ACC112 (cell line): ENCODE measurements around the gene PRDM5.

Source experiments
- H2AFZ ChIP-seq: fragments of 200-600 bp; sonication (generic); one replicate; pipeline ENCODE4 v1.6.0; 2017; ENCODE audit warnings: antibody characterized with exemption, low read length; ENCODE audit not compliant: unreplicated experiment
- H3K27ac ChIP-seq: fragments of 200-600 bp; sonication (generic); 2 replicates; pipeline ENCODE4 v1.5.1; 2014; ENCODE audit warnings: low read depth, mild to moderate bottlenecking, antibody characterized with exemption, low read length, moderate library complexity
- H3K27me3 ChIP-seq: fragments of 200-600 bp; sonication (generic); 2 replicates; pipeline ENCODE4 v1.6.1; 2014; ENCODE audit warnings: mild to moderate bottlenecking, antibody characterized with exemption, low read length, moderate library complexity, mixed read lengths; ENCODE audit not compliant: insufficient read depth
- H3K36me3 ChIP-seq: fragments of 200-600 bp; sonication (generic); 2 replicates; pipeline ENCODE4 v1.6.1; 2016; ENCODE audit warnings: mild to moderate bottlenecking, antibody characterized with exemption, low read length, moderate library complexity, mixed read lengths; ENCODE audit not compliant: insufficient read depth
- H3K4me1 ChIP-seq: fragments of 200-600 bp; sonication (generic); one replicate; pipeline ENCODE4 v1.6.1; 2016; ENCODE audit warnings: low read length, mixed read lengths; ENCODE audit not compliant: insufficient read depth, unreplicated experiment, control insufficient read depth
- H3K4me3 ChIP-seq: fragments of 200-600 bp; sonication (generic); 2 replicates; pipeline ENCODE4 v1.5.1; 2014; ENCODE audit warnings: mild to moderate bottlenecking, low read depth, low read length
- H3K79me2 ChIP-seq: fragments of 200-600 bp; sonication (generic); one replicate; pipeline ENCODE4 v1.6.0; 2016; ENCODE audit warnings: low read length; ENCODE audit not compliant: control insufficient read depth, unreplicated experiment, insufficient read depth

Gene PRDM5

GRCh38 chr4:120874792-120875774 lies 47.4 kb downstream of the PRDM5 start:
- 0 out of 2 replicates have a peak, but pooled peaks cover 3% of the 10 kb centered on the region for H3K36me3 ChIP-seq
- no peak overlapping the region for H2AFZ ChIP-seq
- H3K27me3 ChIP-seq = no peaks in the 10 kb centered on the region
- no peak overlapping the region for H3K27ac ChIP-seq
- H3K79me2 ChIP-seq = no peaks in the 10 kb centered on the region
- H3K4me1 ChIP-seq = no peaks in the 10 kb centered on the region
- H3K4me3 ChIP-seq = no peak overlapping the region

- H3K27me3 ChIP-seq = no peaks in the 10 kb centered on the region
- H3K4me3 ChIP-seq = no peak overlapping the region
- no peaks in the 10 kb centered on the region for H3K4me1 ChIP-seq
- no peaks in the 10 kb centered on the region for H3K36me3 ChIP-seq
- no peaks in the 10 kb centered on the region for H3K79me2 ChIP-seq
- H2AFZ ChIP-seq = no peak overlapping the region
- H3K27ac ChIP-seq = no peak overlapping the region
These were observed 49.0 kb downstream of the PRDM5 start for GRCh38 chr4:120873554-120873953.

- H3K27ac ChIP-seq = no peak overlapping the region
- H3K36me3 ChIP-seq = no peaks in the 10 kb centered on the region
- H3K27me3 ChIP-seq = no peaks in the 10 kb centered on the region
- no peaks in the 10 kb centered on the region for H3K79me2 ChIP-seq
- no peaks in the 10 kb centered on the region for H3K4me1 ChIP-seq
- H2AFZ ChIP-seq = no peak overlapping the region
- H3K4me3 ChIP-seq = no peak overlapping the region
These were observed 51.4 kb downstream of the PRDM5 start for GRCh38 chr4:120871173-120871572.

GRCh38 chr4:120870279-120870673 lies 52.2 kb downstream of the PRDM5 start:
- Histone ChIP-seq H3K4me3 (no peak overlapping the region), H3K27ac (no peak overlapping the region), H2AFZ (no peak overlapping the region), H3K79me2 (no peaks in the 10 kb centered on the region), H3K27me3 (no peaks in the 10 kb centered on the region), H3K36me3 (no peaks in the 10 kb centered on the region), H3K4me1 (no peaks in the 10 kb centered on the region)

GRCh38 chr4:120869613-120870278 lies 52.8 kb downstream of the PRDM5 start:
- no peak overlapping the region for H2AFZ ChIP-seq
- H3K79me2 ChIP-seq = no peaks in the 10 kb centered on the region
- no peaks in the 10 kb centered on the region for H3K27me3 ChIP-seq
- no peak overlapping the region for H3K27ac ChIP-seq
- no peaks in the 10 kb centered on the region for H3K36me3 ChIP-seq
- no peak overlapping the region for H3K4me3 ChIP-seq
- no peaks in the 10 kb centered on the region for H3K4me1 ChIP-seq

GRCh38 chr4:120867506-120867905 lies 55.0 kb downstream of the PRDM5 start:
- Histone ChIP-seq H3K36me3 (no peaks in the 10 kb centered on the region), H2AFZ (no peak overlapping the region), H3K4me3 (no peak overlapping the region), H3K4me1 (no peaks in the 10 kb centered on the region), H3K27ac (no peak overlapping the region), H3K79me2 (no peaks in the 10 kb centered on the region), H3K27me3 (no peaks in the 10 kb centered on the region)

GRCh38 chr4:120865985-120866384 lies 56.5 kb downstream of the PRDM5 start:
- H3K27ac ChIP-seq = no peak overlapping the region
- H3K4me1 ChIP-seq = no peaks in the 10 kb centered on the region
- H2AFZ ChIP-seq = no peak overlapping the region
- H3K27me3 ChIP-seq = no peaks in the 10 kb centered on the region
- no peak overlapping the region for H3K4me3 ChIP-seq
- H3K79me2 ChIP-seq = no peaks in the 10 kb centered on the region
- H3K36me3 ChIP-seq = no peaks in the 10 kb centered on the region

GRCh38 chr4:120864969-120865368 lies 57.6 kb downstream of the PRDM5 start:
- H2AFZ ChIP-seq = no peak overlapping the region
- H3K4me3 ChIP-seq = no peak overlapping the region
- H3K27ac ChIP-seq = no peak overlapping the region

GRCh38 chr4:120862432-120862831 lies 60.1 kb downstream of the PRDM5 start:
- H3K79me2 ChIP-seq = no peaks in the 10 kb centered on the region
- H2AFZ ChIP-seq = no peak overlapping the region
- peaks cover 11% of the 10 kb centered on the region for H3K4me1 ChIP-seq

More at GRCh38 chr4:120864969-120865368, 57.6 kb downstream of the PRDM5 start:
- Histone ChIP-seq H3K27me3 (no peaks in the 10 kb centered on the region), H3K36me3 (no peaks in the 10 kb centered on the region), H3K4me1 (no peaks in the 10 kb centered on the region), H3K79me2 (no peaks in the 10 kb centered on the region)

GRCh38 chr4:120861852-120862251 lies 60.7 kb downstream of the PRDM5 start:
- no peak overlapping the region for H3K27ac ChIP-seq
- no peaks in the 10 kb centered on the region for H3K36me3 ChIP-seq

More at GRCh38 chr4:120862432-120862831, 60.1 kb downstream of the PRDM5 start:
- no peak overlapping the region for H3K27ac ChIP-seq
- no peaks in the 10 kb centered on the region for H3K36me3 ChIP-seq
- no peaks in the 10 kb centered on the region for H3K27me3 ChIP-seq
- H3K4me3 ChIP-seq = no peak overlapping the region

More at GRCh38 chr4:120861852-120862251, 60.7 kb downstream of the PRDM5 start:
- Histone ChIP-seq H3K27me3 (no peaks in the 10 kb centered on the region), H3K4me1 (peaks cover 11% of the 10 kb centered on the region), H3K4me3 (no peak overlapping the region), H3K79me2 (no peaks in the 10 kb centered on the region), H2AFZ (no peak overlapping the region)
